Activated CD8-positive, alpha-beta memory T cell treated with anti-CD3 and anti-CD28 coated beads for 1 hour (primary cell): ENCODE measurements around the gene ABCB8.

Source experiments
- DNase-seq, 2 donors: peaks; one replicate each; pipeline ENCODE4 v3.0.0-alpha.2; 2020; ENCODE audit warnings: low read depth in 1 of 2; ENCODE audit errors: extremely low read depth in 1 of 2

The ABCB8 gene

DNA sequence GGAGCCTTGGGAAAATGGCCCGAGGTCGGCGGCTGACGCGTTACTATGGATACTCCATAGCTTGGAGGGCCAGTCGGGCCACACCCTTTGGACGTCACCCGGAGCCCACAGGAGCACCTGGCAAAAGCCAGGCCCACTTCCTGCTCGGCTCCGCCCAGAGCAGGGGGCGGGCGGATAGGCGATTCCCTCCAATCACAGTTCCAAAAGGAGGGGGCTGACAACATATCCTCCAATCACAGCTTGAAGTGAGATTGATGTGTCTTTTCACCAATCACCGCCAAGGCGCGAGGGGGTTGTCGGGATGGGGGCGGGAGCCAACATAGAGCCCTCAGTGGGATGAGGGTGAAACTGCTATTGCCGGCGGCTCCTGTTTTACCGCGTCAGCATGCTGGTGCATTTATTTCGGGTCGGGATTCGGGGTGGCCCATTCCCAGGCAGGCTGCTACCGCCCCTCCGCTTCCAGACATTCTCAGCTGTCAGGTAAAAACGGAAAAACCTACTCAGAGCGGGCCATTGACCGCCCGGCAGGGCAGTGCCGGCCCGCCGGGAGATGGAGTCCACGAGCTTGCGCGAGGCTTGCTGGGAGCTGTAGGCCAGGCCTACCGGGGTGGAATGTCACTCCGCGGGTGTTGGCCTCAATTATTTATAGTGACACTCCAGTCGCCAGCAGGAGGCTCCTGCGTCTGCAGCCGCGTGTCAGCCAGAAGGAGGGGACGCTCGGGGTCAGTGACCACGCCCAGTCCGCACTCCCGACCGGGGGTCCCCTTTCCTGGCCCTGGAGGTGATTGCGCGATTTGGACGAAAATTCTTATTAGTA lies at the start of gene ABCB8:
TSS of gene ABCB8 (plus strand) at position 320 of the 817 bp plus-strand sequence. CDS start at position 386, 66 bp downstream.
- peak; percentile 91 to 96 for DNase-seq

DNA sequence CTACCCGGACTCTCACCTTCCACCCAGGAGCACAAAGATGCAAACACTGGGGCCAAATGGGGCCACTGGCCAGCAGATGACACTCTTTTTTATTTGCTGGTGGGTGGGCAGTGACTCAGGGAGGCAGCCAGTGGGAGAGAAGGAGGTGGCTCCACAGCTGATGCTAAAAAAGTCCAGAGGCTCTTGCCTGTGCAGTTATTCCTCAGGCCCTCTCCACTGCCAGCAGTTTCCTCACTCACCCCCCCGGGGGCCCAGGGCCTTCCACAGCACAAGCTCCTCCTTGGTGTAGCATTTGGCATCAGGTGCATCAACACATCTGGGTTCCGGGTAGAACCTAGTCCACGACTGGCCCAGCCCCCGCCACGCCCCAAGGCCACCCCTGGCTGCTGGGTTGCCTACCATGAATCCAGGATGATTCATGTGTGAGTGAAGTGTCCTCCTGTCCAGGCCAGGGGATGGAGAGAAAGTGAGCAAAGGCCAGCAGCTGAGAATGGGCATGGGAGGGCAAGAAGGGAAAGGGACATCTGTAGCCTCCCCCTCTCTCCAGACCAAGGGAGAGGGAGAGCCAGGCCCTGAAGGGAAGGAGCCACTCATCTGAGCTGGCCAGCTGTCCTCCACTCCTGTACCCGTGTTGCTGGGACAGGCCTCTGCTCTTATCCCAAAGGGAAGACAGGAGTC lies 48.4 kb upstream of the ABCB8 start:
- no peak for DNase-seq

DNA sequence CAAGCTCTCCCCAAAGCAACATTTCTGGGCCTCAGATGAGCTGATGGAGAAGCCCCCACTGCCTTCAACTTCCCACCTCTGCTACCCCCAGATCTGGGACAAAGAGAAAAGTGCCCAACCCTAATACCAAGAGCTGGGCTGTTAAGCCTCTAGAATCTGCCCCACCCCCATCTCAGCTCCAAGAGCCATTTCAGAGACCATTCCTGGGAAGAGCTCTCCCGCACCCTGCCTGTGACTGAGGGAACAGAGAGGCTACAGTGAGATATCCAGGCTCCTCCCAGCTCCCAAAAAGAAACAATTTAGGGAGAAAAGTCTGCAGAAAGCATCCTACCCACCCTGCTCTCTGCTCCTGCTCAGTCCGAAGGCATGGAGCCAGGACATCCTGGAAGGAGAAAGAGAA lies 47.6 kb upstream of the ABCB8 start:
- no peak for DNase-seq

DNA sequence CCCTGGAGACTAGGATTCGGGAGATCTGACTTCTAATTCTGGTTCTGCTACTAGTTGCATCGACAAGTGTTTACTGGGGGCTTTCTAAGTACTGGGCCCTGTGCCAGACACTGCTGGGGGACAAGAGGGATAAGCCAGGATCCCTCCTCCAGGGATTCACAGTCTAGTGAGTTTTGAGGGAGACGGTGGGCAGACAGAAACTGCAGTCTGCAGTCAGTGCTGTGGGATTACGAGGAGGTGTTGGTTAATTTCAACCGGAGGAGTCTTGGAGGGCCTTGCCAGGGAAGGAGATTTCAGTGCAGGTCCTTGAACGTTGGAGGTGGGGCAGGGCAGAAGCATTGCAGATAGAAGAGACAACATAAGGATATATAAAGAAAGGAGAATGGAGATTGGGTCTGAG lies 46.6 kb upstream of the ABCB8 start:
- DNase-seq: no peak

DNA sequence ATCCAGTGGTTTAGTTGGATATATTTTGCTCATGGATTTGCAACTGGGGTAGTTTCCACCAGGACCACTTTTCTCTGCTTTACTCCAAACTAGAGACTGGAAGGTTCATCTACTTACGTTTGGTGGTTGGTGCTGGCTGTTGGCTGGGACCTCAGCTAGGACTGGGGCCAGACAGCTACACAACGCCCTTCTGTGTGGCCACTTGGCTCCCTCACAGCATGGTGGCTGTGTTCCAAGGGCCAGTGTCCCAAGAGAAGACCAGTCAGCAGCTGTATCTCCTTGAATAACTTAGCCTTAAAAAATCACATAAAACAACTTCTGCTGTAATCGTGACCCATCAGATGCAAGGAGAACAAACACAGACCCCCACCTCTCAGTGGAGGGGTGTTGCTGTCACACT lies 45.9 kb upstream of the ABCB8 start:
- DNase-seq: no peak

DNA sequence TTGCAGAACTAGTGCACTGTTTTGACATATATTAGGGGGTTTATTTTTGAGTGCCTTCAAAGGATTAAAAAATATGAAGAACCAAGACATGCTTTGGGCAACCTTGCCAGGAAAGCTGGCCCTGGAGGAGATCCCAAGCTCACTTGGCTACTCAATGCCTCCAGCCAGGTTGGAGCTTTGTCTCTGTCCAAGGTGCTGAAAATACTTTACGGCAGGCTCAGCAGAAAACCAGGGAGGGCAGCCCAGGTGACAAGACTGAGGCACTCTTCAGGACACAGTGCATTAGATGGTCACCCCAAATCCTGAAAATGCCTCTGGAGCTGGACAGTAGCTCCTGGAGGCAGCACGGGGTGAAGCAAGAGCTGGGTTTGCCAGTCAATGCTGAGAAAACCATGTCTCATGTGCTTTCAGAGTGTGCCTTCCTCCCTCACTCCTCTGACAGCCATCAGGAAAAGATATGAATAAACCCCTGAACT lies 44.3 kb upstream of the ABCB8 start:
- no peak for DNase-seq

DNA sequence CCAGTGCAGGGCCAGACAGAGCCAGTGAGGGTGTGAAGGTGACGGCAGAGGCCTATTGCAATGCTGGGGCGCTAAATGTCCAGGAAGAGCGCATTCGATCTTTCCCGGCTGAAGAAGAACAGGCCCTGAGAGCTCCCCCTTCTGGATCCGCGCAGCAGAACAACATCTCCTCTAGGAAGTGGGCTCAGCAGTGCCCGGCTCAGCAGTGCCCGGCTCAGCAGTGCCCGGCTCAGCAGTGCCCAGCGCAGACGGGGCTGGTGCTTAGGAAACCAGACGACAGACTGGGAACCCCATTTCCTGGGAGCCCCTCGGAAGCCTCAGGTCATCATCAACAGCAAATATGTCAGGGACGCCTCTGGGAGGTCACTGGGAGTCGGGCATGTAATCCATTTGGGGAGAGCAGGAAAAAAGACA lies 42.1 kb upstream of the ABCB8 start:
- peak in 1 of 2 donors; percentile 37 for DNase-seq

DNA sequence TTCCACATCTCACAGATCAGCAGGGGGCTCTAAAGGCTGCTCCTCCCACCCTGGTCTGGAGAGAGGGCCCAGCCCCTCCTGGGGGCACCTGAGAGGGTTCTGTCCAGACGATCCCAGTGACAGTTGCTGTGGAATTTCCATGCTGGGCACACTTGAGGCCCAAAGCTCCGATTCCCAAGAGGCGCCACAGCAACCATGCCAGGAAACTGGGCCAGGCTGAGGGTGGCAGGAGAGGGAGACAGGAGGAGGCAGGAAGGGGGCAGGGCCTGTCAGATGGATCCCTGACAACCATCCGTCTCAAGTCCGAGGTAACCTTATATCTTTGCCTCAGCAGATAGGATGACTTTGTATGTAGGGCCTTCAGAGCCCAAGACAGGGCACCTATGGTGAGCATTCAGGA lies 41.7 kb upstream of the ABCB8 start:
- DNase-seq: no peak

DNA sequence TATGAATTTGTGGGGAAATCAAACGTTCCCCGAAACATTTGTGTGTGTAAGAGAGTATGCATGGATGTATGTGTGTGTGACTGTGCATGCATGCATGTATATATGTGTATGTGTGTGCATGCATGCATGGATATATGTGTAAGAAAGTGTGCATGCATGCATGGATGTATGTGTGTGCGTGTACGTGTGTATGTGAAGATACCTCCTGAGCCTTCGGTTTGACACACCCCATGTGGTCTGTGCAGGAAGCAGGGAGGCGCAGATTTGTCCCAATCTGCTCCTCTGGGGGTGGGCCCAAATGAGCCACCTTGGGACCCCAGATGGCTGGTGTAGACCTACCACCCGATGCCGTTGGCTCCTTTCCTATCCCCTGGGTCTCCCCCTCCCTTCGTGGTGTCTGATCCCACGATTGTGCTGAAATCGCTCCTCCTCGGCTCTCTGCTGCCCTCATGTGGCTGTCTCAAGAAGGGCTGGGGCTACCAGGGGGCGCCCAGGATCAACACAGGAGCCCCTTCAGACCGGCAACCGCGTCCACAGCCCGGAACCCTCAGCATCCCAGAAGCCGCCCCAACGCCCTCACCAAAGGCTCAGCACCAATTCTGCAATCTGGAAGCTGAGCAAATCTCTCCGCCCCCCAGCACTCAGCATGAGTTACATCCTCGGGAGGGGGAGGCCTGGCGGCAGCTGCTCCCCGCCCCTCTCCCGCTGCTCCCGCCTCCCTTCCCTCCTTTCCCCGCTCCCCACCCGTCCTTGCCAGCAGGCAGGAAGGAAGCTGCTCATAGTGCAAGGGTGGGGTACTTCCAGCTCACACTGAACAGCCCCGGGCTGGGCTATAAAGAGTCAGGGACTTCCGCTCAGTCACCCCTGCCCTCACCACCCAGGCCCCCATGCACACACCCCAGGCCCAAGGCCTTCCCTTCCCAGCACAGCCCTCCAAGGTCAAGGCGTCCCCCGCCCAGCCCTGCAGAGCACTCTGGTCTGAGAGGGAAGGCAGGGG lies 39.7 kb upstream of the ABCB8 start:
- peak; percentile 45 to 49 for DNase-seq

DNA sequence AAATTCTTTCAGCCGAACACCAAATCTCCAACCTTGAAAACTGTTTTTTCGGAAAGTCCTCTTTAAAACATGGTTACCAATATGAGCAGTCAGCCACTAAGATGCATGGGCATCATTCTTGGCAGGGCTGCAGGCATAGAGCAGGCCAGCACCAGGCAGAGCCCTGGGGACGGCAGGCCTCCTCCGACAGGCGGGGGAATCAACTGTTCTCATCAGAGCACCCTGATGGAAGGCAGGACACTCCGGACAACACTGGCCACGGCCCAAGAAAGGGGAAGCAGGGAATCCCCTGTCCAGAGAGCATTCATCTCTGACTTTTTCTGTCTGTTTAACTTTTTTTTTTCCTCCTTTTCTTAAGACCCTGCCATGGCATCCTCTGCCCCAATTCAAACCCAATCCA lies 38.8 kb upstream of the ABCB8 start:
- no peak for DNase-seq

DNA sequence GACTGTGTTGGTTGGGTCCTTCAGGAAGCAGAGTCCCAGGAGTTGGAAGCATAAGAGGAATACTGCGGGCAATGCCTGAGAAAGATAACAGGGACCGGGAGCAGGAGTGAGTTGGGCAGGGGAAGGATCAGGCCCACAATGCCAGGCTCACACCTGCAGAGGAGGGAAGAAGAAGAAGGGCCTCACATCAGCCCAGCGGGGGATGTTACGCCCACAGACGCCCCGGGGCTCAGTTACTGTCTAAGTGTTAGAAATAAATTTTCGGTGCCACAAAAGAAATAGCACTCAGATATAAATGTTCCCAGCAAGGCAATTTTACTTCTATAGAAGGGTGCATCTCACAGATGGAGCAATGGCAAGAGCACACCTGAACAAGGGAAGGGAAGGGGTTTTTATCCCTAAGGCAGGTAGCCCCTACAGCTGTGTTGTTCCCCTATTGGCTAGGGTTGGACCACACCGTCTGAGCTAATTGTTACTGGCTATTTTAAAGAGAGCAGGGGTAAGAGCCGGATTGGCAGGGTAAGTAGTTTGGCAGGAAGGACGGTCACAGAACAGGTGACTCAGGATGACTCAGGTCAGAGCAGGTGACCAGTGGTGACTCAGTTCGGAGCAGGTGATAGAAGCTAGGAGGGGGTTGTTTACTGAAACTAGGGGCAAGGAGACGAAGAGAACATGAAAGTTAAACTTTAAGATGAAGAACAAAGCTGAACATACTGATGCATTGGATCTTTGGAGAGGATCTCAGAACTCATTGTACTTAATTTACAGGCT lies 37.6 kb upstream of the ABCB8 start, which contains the start of gene NOS3:
TSS of gene NOS3 (plus strand) at position 602 of the 771 bp plus-strand sequence. CDS start 2,787 bp downstream, outside the sequence.
- no peak for DNase-seq

DNA sequence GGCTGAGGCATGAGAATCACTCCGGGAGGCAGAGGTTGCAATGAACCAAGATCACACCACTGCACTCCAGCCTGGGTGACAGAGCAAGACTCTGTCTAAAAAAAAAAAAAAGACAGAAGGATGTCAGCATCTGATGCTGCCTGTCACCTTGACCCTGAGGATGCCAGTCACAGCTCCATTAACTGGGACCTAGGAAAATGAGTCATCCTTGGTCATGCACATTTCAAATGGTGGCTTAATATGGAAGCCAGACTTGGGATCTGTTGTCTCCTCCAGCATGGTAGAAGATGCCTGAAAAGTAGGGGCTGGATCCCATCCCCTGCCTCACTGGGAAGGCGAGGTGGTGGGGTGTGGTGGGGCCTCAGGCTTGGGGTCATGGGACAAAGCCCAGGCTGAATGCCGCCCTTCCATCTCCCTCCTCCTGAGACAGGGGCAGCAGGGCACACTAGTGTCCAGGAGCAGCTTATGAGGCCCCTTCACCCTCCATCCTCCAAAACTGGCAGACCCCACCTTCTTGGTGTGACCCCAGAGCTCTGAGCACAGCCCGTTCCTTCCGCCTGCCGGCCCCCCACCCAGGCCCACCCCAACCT lies 36.1 kb upstream of the ABCB8 start:
- no peak for DNase-seq

DNA sequence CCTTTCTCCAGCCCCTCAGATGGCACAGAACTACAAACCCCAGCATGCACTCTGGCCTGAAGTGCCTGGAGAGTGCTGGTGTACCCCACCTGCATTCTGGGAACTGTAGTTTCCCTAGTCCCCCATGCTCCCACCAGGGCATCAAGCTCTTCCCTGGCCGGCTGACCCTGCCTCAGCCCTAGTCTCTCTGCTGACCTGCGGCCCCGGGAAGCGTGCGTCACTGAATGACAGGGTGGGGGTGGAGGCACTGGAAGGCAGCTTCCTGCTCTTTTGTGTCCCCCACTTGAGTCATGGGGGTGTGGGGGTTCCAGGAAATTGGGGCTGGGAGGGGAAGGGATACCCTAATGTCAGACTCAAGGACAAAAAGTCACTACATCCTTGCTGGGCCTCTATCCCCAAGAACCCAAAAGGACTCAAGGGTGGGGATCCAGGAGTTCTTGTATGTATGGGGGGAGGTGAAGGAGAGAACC lies 35.4 kb upstream of the ABCB8 start:
- no peak for DNase-seq

DNA sequence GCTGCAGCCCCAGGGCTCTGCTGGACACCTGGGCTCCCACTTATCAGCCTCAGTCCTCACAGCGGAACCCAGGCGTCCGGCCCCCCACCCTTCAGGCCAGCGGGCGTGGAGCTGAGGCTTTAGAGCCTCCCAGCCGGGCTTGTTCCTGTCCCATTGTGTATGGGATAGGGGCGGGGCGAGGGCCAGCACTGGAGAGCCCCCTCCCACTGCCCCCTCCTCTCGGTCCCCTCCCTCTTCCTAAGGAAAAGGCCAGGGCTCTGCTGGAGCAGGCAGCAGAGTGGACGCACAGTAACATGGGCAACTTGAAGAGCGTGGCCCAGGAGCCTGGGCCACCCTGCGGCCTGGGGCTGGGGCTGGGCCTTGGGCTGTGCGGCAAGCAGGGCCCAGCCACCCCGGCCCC lies 34.7 kb upstream of the ABCB8 start:
- no peak for DNase-seq

DNA sequence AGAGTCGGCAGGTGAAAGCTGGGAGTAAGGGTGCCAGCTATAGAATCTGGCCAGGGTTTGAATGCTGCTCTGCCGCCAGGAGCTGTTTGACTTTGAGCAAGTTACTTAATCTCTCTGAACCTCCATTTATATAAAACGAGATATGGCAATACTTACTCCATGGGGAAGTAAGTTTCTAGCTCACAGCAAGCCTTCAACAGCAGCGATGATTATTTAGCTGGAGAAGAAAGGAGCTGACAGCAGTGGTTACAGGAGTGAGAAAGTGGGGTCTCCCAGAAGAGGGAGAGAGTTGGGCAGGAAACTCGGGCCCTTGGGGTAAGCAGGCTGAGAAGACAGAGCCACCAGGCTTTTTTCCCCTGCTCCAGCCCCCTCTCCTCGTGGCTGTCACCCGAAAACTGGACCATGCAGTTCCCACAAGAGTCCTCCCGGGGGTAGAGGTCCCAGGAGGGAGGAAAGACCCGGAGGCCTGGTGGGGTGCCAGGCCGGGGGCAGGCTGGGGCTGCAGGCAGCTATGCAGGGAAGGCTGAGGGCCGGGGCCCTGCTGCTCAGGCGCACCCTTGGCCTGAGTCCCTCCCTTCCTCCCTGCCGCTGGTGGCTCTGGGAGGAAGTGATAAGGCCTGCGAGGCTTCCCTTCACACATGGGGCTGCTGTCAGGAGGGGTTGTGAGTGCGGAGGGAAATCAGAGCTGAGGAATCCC lies 34.0 kb upstream of the ABCB8 start:
- DNase-seq: no peak

DNA sequence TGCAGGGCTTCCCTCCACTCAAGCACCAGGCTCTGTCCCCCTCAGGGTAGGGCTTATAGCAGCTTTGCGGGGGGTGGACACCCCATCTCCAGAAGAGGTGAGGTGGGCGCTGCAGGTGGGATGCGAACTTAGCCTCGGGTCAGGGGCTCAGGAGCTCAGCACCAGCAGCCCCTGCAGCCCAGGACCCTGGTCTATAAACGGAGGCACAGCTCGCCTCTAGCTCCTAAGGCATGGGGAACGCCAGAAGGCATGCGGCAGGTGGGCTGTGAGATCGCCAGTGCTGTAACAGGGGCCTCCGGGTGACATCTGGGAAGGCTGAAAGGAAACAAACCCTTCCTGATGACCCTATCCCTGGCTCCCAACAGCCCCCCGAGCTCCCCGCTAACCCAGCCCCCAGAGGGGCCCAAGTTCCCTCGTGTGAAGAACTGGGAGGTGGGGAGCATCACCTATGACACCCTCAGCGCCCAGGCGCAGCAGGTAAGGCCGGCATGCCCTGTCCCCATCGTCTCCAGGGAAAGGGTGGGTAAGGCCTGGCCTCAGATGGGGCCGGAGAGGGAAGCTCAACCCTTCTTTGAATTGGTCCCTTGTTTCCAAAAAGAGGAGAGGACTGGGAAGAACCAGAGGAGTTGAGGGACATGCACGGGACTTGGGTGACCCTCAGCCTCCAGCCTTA lies 33.3 kb upstream of the ABCB8 start:
- DNase-seq: no peak

DNA sequence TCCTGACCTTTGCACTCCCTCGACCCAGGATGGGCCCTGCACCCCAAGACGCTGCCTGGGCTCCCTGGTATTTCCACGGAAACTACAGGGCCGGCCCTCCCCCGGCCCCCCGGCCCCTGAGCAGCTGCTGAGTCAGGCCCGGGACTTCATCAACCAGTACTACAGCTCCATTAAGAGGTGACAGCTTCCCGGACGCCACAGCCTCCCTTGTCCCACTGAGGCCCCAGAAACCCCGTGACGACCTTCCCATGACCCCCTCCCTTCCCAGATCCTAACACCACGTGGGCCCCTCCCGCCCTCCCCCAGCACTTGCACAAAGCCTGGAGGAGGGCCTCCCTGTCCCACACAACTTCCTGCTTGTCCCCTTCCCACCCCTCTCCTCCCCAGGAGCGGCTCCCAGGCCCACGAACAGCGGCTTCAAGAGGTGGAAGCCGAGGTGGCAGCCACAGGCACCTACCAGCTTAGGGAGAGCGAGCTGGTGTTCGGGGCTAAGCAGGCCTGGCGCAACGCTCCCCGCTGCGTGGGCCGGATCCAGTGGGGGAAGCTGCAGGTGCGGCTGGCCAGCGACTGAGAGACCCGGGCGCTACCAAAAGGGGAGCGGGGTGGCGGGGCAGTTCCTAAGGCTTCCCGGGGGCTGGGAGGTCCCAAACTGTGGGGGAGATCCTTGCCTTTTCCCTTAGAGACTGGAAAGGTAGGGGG lies 31.7 kb upstream of the ABCB8 start:
- no peak for DNase-seq

DNA sequence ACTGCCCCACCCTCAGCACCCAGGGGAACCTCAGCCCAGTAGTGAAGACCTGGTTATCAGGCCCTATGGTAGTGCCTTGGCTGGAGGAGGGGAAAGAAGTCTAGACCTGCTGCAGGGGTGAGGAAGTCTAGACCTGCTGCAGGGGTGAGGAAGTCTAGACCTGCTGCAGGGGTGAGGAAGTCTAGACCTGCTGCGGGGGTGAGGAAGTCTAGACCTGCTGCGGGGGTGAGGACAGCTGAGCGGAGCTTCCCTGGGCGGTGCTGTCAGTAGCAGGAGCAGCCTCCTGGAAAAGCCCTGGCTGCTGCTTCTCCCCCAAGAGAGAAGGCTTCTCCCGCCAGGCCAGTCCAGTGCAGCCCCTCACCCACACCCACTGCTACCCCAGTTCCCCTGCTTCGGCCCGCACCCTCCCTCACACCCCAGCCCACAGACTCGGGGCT lies 31.2 kb upstream of the ABCB8 start:
- DNase-seq: no peak
